NCI-H345 treated with DMSO at 0.1 percent for 48 hours (cell line): Measurements from ENCODE around the gene LBX2.
A peak's percentile ranks its signal among the peaks of the same experiment; 100 is the strongest.

Source experiments
- DNase-seq: peaks from one replicate; lab custom pipeline; 2025; ENCODE audit not compliant: unreplicated experiment; lab: John Stamatoyannopoulos, UW

LBX2 gene

DNA sequence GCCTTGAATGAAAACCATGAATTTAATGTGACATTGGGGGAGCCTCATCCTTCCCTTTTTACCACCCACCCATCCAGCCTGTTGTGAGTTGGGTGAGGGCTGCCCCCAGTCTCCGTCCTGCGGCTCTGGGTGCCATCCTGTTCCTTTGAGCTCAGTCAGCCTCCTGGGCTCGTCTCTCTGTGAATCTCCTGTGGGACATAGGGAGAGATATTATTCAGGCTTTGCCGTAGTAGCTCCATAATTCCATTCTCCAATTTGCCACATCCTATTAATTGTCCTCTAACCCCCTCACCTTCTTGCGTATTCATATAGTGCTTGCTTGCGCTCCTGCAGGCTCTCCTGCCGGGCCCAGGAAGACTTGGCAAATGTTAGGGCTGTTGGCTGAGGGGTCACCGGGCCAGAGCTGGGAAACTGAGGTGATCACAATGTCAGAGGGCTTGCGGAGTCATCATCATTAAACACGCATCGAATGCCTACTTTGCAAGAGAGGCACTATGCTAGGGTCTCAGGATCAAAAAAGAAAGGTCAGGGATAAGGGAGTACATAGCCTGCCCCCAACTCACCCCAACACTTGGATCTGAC is 27.3 kb upstream of the LBX2 start:
- DNase-seq, result no peak

DNA sequence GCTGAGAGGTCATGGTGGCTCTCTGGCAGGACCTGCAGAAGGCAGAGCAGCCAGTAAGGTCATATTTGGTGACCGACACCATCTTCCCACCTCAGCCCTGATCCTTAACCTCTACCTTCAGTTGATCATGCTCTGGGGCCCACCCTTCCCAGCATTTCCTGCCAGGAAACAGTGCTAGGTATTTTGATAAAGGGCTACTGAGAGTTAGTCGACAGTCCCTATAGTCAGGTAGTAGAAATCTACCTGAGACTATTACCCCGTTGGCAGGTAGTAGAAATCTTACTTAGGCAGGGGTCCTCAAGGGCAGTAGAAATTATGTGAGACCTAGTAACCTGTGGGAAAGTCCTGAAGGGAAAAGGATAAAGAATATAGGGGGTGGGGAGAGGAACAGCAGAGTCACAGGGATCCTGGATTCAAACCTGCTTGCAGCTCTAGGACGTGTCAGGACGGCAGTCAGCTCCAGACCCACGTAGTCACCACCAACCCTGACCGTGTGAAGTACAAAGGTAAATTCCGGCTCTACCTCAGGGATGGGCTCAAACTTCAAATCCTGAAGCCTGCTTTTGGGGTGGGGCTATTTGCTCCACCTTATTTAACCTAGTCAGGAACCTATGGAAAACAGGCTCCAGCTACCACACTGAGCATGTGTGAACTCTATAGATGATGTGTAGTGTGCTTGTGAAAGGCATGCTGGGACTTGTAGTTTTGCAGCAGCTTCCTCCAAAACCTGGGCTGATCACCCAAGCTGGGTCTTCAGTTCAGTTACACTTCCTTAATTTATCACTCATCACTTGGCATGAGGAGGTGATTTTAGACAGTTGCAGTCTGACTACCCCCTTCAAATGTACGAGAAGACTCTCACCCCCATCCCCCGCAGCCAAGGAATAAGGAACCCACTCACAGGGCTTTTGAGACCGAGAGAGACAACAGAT is 26.6 kb upstream of the LBX2 start, which contains the start of gene DQX1:
TSS of gene DQX1 (minus strand) at position 515 of the 932 bp plus-strand sequence. CDS start at position 13, 502 bp downstream.
- no peak for DNase-seq

DNA sequence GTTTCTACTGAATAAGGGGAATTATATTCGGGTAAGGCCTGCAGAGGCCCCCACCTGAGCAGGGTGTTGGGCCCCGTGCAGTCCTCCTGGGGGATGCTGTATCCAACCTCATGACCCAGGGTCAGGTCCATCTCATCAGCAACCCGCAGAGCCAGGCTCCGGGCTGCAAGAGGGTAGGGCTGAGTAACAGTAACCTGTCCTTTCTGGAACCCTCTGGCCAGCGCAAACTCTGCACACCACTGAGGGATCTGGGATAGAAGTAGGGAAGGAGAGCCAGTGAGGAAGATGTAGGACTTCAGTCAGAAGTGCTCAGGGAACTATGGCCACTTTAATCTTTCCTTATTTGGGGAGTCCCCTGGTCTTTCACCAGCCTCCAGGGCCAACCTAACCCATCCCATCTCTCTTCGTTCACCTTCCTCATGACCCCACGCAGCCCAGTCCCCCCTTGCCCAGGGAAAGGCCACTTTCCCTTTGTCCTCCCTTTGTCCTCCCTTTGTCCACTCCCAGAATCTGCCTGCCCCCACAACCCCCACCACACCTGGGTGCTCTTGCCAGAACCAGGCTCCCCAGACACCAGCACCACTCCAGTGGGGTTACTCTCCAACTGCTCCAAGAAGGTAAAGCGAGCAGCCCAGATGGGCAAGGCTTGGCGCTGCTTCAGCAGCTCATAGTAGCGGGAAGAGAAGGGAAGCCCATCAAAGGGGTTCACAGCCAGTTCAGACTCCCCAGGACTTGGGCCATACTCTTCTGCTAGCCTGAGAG is 25.7 kb upstream of the LBX2 start:
- DNase-seq, result no peak

DNA sequence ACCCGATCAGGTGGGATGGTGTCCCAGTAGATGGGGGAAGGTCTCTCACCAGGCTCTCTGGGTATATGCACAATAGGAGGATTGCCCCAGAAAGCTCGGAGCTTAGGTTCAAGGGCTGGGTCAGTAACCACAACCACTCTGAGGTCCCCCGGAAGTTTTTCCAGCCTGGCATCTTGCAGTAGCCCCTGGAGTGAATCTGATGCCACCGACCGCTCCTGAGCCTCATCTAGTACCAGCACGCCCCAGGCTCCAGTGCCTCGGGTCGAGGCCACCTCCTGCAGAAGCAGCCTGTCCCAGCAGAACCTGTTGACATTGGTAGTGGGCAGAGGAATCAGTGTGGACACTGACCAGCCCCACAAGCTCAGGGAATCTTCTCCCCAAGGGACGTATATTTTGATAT is 24.6 kb upstream of the LBX2 start:
- DNase-seq, result no peak

DNA sequence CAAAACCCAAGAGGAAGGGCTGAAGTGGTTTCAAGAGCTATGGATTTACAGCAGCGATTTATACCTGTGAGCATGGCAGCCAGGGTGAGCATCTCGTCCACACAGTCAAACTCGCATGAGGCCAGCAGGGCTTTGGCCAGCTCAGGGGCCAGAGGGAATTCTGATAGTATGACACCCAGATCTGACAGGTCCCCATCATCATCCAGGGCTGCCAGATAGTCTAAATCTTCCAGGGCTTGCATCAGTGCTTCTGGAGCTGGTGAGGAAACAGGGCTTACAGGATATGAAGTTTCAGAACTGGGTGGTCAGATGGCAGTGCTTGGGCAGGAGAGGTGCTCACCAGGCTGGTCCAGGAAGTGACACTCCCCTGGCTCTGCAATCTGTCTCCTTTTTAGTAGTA is 23.1 kb upstream of the LBX2 start:
- DNase-seq, result no peak

DNA sequence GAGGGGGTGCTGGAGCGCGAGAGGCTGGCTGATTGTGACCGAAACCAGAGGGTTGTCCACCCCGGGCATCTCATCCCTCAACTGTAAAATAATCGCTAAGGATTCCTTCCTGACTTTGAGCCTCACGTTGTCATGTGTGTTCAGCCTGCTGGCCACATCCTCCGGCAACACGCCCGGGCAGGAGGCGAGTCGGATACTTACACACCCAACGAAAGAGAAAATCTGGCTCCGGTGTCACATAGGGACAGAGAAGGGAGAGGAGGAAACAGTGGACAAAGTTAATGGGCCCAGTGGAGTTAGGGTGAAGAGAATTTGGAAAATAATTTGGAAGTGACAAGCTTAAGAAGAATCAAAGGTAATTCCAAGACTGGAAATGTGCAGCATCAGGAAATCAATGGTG is 17.2 kb upstream of the LBX2 start:
- no peak for DNase-seq

DNA sequence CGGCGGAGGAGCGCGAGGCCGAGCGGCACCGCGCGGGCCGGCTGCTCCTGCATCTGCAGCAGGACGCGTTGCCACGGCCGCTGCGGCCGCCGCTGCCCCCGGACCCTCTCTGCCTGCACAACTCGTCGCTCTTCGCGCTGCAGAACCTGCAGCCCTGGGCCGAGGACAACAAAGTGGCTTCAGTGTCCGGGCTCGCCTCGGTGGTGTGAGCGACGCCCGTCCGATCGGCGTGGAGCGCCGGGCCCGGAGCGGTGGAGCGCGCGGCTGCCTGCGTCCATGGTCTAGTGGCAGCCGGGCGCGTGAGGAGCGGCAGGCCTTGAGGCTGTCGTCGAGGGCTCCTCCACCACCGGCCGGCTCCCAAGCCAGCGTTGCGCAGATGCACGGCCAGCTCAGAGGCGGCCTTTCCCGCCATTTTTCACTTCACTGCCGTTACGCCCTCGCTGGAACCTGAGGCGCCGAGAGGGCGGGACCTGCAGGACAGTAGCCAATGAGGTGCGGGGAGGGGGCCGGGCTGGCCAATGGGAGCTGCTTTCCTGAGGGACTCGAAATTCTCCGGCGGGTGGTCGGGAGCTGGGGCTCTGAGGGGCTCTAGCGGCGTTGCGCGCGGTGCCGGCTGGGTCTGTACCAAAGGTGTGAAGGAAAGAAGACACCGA is 16.7 kb upstream of the LBX2 start:
- DNase-seq, result no peak

DNA sequence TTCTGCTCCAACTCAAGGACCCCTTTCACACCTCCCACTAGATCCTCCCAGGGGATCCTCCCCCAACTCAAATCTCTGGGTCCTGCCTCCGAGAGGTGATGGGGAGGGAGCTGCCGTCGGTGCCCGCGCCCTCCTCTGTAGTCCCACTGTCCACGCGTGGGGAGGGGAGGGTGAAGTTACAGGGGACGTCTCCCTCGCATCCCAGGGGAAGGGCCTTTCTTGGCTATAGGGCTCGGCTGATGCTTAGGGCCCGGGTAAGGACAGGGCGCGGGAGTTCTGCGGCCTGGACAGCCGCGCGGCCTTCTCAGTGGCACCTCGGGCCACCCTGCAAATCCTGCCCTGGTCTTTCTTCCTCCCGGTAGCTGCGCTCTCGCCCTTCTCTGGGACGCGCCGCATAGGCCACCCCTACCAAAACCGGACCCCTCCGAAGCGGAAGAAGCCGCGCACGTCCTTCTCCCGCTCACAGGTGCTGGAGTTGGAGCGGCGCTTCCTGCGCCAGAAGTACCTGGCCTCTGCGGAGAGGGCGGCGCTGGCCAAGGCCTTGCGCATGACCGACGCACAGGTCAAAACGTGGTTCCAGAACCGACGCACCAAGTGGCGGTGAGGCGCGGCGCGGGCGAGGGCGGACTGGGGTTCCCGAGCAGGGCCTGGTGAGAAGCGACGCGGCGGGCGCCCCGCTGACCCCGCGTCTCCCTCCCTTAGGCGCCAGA is 16.0 kb upstream of the LBX2 start:
- DNase-seq, result no peak

DNA sequence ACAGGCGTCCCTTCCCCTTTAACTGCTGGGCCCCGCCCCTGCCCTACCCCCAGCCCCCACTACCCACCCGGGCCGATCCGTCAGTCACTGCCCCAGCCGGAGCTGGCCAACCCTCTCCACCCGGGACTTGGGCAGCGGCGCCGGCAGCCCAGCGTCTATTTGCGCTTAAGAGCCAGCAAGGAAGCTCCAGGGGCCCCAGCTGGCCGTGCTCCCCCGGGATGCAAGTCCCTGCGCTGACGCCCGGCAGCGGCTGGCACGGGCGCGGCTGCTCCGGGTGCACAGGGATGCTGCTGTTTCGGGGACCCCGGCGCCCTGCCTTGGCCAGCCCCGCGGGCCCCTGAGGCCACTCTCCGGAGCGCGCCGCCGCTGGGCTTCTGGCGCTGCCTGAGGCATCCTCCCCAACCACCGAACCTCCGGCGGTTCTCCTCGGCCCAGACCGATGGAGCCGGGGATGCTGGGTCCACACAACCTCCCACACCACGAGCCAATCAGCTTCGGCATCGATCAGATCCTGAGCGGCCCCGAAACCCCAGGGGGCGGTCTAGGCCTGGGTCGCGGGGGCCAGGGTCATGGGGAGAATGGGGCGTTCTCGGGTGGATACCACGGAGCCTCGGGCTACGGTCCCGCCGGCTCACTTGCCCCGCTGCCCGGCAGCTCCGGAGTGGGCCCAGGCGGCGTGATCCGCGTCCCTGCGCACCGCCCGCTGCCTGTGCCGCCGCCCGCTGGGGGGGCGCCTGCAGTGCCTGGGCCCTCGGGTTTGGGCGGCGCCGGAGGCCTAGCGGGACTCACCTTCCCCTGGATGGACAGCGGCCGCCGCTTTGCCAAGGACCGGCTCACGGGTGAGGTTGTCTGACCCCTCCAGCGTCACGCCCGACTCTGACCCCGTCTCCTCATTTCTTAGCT is 15.2 kb upstream of the LBX2 start, which contains the start of gene TLX2:
TSS of gene TLX2 (plus strand) at position 83 of the 903 bp plus-strand sequence. CDS start at position 440, 357 bp downstream.
- DNase-seq, result no peak

DNA sequence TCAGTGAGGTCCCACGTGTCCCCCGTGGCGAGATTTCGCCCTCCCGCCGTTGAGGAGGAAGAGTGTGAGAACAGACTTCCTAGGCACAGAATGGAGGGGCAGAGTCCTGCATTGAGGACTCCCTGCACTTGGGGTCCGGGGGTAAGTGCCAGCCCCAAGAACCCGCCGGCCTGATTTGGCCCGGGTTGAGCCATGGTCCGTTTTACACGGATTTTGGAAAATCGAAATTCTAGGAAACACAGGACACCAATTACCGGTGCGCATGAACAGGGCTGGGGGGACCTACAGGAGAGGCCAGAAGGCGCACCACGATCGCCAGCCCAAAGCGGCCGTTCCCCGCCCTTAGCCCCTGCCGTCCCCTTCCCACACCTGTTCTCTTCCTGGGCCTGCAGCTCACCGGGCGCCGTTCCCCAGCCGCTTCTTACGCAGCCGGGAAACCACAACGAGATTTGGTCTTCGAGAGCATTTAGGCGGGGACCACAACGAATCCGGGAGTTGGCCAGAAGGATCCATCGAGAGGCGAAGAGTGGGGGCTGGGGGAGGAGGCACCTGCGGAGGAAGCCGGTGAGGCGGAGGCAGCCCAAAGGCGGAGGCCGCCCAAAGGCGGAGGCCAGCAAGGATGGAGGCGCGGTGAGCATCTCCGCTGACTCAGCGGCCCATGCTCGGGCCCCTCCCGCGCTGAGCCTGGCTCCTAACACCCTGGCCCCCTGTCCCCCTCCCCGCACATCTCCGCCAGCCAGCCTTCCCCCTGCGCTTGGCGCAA is 14.4 kb upstream of the LBX2 start:
- DNase-seq, result no peak

DNA sequence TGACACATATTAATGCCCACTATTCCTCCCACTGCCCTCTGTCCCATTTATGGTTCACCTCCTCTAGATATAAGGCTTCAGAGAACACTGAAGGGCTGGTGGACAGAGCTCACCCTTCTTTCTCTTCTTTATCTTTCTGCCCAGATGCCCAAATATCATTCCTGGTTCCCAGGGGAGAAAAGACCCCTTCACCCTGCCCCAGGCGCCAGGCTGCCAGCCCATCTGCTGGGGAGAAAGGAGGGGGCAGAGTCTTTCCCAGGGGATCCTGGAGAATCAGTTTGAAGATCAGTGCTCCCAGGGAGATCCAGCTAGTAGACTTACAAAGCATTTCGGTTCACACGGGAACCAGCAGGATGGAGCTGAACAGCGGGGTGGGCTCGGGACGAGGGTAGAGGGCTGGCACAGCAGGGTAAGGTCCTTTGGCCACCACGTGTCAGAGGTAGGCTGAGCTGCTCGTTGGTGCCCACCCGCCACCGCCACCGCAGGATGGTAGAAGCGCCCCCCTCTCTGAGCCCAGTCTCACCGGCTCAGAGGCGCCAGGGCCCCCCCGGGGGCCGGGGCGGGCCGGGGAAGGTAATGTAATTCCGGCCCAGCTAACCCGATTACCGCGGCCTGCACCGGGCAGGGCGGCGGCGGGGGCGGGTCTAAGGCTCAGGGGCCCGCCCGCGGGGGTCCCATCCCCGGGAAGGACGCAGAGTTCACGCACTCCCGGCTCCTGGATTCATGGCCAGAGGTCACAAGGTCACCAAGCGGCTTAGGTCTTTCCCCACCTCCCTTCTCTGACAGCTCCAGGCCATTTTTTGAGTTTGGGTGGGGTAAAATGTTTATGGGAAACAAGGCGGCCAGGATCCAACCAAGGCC is 13.6 kb upstream of the LBX2 start:
- no peak for DNase-seq

DNA sequence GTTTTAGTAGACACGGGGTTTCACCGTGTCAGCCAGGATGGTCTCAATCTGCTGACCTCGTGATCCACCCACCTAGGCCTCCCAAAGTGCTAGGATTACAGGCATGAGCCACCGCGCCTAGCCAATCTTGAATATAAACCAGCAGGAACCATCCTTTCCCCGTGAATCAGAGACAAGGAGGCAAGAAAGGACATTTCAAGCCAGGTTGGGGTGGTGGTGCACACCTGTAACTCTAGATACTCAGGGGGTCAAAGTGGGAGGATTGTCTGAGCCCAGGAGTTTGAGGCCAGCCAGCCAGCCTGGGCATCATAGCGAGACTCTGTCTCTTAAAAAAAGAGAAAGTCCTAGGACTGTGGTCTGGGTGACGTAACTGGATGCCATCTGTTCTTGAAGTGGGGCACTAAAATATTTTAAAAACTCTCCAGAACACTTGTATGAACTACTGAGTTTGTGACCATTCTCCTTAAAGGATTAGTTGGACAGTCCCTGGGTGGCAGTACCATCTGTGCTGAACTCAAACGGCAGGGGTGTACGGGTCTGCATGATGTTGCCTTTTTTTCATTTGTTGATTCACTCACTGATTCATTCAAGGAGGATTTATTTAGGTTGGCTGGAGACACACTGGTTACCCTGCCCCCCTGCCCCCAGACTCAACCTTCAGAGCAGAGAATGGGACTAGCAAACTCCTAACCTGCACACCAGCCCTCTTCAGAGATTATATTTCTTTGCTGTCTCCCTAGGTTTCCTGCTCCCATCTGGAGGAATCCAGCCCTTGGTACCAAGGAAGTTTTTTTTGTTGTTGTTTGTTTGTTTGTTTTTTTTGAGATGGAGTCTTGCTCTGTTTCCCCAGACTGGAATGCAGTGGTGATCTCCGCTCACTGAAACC is 11.9 kb upstream of the LBX2 start:
- no peak for DNase-seq

DNA sequence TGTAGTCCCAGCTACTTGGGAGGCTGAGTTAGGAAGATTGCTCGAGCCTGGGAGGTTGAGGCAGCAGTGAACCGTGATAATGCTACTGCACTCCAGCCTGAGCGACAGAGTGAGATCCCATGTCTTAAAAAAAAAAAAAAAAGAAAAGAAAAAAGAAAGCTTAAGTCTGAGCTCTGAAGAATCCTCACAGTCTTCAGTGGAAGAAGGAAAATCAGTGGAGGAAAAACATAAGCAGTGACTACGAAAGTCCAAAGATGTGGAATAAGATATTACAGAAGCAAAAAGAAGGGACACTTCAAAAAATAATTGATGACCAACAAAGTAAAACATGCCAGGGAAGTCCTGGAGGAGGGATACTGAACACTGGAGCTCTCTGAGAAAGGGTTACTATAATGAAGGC is 10.9 kb upstream of the LBX2 start:
- no peak for DNase-seq

DNA sequence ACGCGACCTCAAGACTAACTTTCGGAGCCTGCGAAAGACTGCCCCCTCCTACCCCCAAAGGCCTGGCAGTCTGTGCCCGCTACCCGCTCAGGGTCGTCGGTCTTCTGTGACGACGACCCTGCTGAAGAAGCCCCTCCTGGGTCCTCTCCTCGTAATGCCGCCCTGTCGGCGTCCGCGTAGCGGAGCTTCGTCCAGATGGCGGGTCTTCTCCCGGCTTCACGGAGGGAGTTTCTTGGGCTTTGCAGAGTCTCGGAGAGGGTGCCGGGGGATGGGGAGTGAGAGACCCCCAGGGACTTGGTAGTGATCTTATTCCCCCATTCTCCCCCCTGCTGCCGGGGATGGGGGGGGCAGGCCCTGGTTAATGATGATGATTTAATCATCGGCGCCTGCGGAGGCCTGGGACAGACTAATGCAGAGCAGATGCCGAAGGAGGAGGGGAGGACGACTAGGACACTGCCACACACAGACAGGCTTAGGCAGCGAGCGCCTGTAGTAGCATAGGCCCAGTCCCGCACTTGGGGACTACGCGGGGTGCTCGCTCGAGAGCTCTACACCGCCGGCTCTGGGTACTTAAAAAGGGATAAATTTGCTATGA is 8.6 kb upstream of the LBX2 start:
- DNase-seq, result no peak

DNA sequence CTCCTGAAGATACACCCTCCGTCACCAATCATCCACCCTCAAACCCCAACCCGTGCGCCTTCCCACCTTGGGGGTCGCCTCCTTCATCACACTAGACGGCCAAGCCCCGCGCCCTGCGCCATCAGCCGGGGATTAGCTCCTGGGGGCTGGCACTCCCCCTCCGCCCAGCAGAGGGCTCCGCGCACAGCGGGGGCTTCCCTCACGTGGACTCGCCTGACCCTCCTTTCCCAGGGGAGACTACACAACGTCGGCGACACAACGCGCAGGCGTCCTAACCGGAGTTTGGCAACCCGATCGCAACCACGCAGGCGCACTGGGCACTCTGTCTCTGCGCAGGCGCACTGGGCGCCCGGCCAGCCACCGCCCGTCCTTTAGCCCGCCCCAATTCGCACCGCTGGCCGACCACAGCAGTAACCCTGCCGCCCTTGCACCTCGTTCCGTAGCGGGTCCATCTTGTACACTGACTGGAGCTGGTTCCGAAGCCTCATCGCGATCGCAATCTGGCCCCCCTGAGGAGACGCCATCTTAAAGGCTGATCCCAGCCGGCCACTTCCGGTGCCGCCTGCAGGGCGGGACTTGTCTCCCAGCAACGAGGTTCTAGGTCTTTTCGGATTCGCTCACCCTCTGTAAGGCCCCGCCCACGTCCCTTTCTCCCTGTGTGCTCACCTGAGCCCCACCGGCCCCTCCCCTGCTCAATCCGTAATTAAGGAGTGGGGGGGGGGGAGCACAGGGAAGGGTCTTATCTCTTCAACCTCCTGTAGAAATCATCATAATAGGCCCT is 7.9 kb upstream of the LBX2 start, which contains the start of gene PCGF1:
TSS of gene PCGF1 (minus strand) at position 551 of the 781 bp plus-strand sequence. CDS start at position 524, 27 bp downstream.
- peak; percentile 92 for DNase-seq
